ENCODE data around the gene SERPINA10. TPM values are rescaled to one million over a fixed set of nuclear protein-coding genes. Genes with fewer than 3 reads are reported as not detected.

Gene SERPINA10
- polyA plus RNA-seq, 3 donors, result not detected

- no peak overlapping the region for H3K4me3 Mint-ChIP-seq
- intact Hi-C loops (cut with micrococcal nuclease), result no loop called here
These were observed 55.1 kb downstream of the SERPINA10 start for GRCh38 chr14:94237983-94238382.

GRCh38 chr14:94237046-94237445 lies 56.0 kb downstream of the SERPINA10 start:
- TF ChIP-seq CTCF (IDR thresholded peaks at IDR 0.05), result no peak
- DNase-seq, result no peak
- Histone ChIP-seq H4K20me1 (ENCODE audit: insufficient read depth, low read length) (no peaks in the 10 kb centered on the region), H3K36me3 (replicated peaks in 1 of 2; ENCODE audit: control insufficient read depth in 1 of 2, insufficient read depth in 2 of 2, low read length in 2 of 2) (no peaks in the 10 kb centered on the region), H3K27me3 (ENCODE audit: control insufficient read depth in 2 of 2, insufficient read depth in 2 of 2, low read length in 2 of 2) (no peaks in the 10 kb centered on the region), H3K4me1 (ENCODE audit: control insufficient read depth in 1 of 2, insufficient read depth in 2 of 2, low read length in 2 of 2) (no peaks in the 10 kb centered on the region), H3K9ac (ENCODE audit: insufficient read depth, low read length, poor library complexity, severe bottlenecking) (no peak overlapping the region), H3K4me2 (replicated peaks; ENCODE audit: extremely low read depth, low read length, poor library complexity, severe bottlenecking) (no peak overlapping the region), H3K27ac (ENCODE audit: low read depth in 1 of 2, low read length in 2 of 2) (no peak overlapping the region), H3K4me3 (replicated peaks in 1 of 3; ENCODE audit: low read depth in 2 of 3, low read length in 3 of 3) (no peak overlapping the region), H3K79me2 (ENCODE audit: insufficient read depth, low read length) (no peaks in the 10 kb centered on the region), H2AFZ (ENCODE audit: insufficient read depth, low read depth, low read length, poor library complexity, severe bottlenecking) (no peak overlapping the region), H3K9me3 (replicated peaks in 1 of 2; ENCODE audit: control insufficient read depth in 1 of 2, insufficient read depth in 1 of 2, low read length in 2 of 2) (no peaks in the 10 kb centered on the region)
- H3K4me1 Mint-ChIP-seq, result no peaks in the 10 kb centered on the region
- intact Hi-C loops (cut with micrococcal nuclease), result no loop called here
- H3K27me3 Mint-ChIP-seq (ENCODE audit: low read depth in 3 of 3), result peaks cover 0 to 2% (median under 1%) of the 10 kb centered on the region in 3 donors
- H3K9me3 Mint-ChIP-seq, result peaks cover 0 to 6% (median 0%) of the 10 kb centered on the region in 7 donors
- no peak overlapping the region for H3K4me3 Mint-ChIP-seq
- no peaks in the 10 kb centered on the region for H3K36me3 Mint-ChIP-seq
- no peak overlapping the region for H3K27ac Mint-ChIP-seq

More at GRCh38 chr14:94237983-94238382, 55.1 kb downstream of the SERPINA10 start:
- H3K79me2 ChIP-seq (ENCODE audit: insufficient read depth, low read length), result no peaks in the 10 kb centered on the region
- H3K27ac ChIP-seq (ENCODE audit: low read depth in 1 of 2, low read length in 2 of 2), result no peak overlapping the region
- Mint-ChIP-seq H3K27me3 (ENCODE audit: low read depth in 3 of 3) (peaks cover 0 to 2% (median 0%) of the 10 kb centered on the region in 3 donors), H3K9me3 (peaks cover 0 to 6% (median 0%) of the 10 kb centered on the region in 7 donors), H3K36me3 (no peaks in the 10 kb centered on the region), H3K27ac (no peak overlapping the region), H3K4me1 (no peaks in the 10 kb centered on the region)
- TF ChIP-seq CTCF (IDR thresholded peaks at IDR 0.05), result no peak
- H3K27me3 ChIP-seq (ENCODE audit: control insufficient read depth in 2 of 2, insufficient read depth in 2 of 2, low read length in 2 of 2), result no peaks in the 10 kb centered on the region
- H3K4me3 ChIP-seq (replicated peaks in 1 of 3; ENCODE audit: low read depth in 2 of 3, low read length in 3 of 3), result no peak overlapping the region
- H3K4me2 ChIP-seq (replicated peaks; ENCODE audit: extremely low read depth, low read length, poor library complexity, severe bottlenecking), result no peak overlapping the region
- H4K20me1 ChIP-seq (ENCODE audit: insufficient read depth, low read length), result no peaks in the 10 kb centered on the region
- H2AFZ ChIP-seq (ENCODE audit: insufficient read depth, low read depth, low read length, poor library complexity, severe bottlenecking), result no peak overlapping the region
- H3K4me1 ChIP-seq (ENCODE audit: control insufficient read depth in 1 of 2, insufficient read depth in 2 of 2, low read length in 2 of 2), result no peaks in the 10 kb centered on the region
- H3K9ac ChIP-seq (ENCODE audit: insufficient read depth, low read length, poor library complexity, severe bottlenecking), result no peak overlapping the region
- WGBS (ENCODE audit: insufficient coverage), result 100% methylated on average over 1 of the region's 4 CpGs
- no peaks in the 10 kb centered on the region for H3K9me3 ChIP-seq (replicated peaks in 1 of 2; ENCODE audit: control insufficient read depth in 1 of 2, insufficient read depth in 1 of 2, low read length in 2 of 2)
- no peak for DNase-seq
- H3K36me3 ChIP-seq (replicated peaks in 1 of 2; ENCODE audit: control insufficient read depth in 1 of 2, insufficient read depth in 2 of 2, low read length in 2 of 2), result no peaks in the 10 kb centered on the region

Other genes starting within 250 kb of the SERPINA10 start
- gene DDX24, start 212.1 kb downstream of the SERPINA10 start, polyA plus RNA-seq, result 10 to 100 TPM; 51.2 to 68.0 (median 53.8) TPM
- 1 to 10 TPM; 2.1 to 3.1 (median 2.2) TPM for gene IFI27L1, start 212.0 kb downstream of the SERPINA10 start, polyA plus RNA-seq
- 1 to 10 TPM; 3.0 to 3.9 (median 3.3) TPM for gene IFI27, start 182.5 kb downstream of the SERPINA10 start, polyA plus RNA-seq
- gene IFI27L2, start 163.7 kb downstream of the SERPINA10 start, polyA plus RNA-seq, result 100 to 1,000 TPM in 1 of 3 donors, 10 to 100 TPM in 2; 55.4 to 156 (median 96.1) TPM
- under 1 TPM in 1 of 3 donors, not detected in 2; 0.08 TPM for gene PPP4R4, start 118.9 kb downstream of the SERPINA10 start, polyA plus RNA-seq
- gene SERPINA6, start 30.1 kb upstream of the SERPINA10 start, polyA plus RNA-seq, result not detected
- under 1 TPM in 1 of 3 donors, not detected in 2; 0.09 TPM for gene SERPINA2, start 73.4 kb upstream of the SERPINA10 start, polyA plus RNA-seq
- gene SERPINA1, start 95.3 kb upstream of the SERPINA10 start, polyA plus RNA-seq, result 1,000 to 10,000 TPM; 1,278 to 2,075 (median 2,042) TPM
- gene SERPINA11, start 159.5 kb upstream of the SERPINA10 start, polyA plus RNA-seq, result not detected
- gene SERPINA9, start 182.9 kb upstream of the SERPINA10 start, polyA plus RNA-seq, result not detected
- not detected for gene SERPINA12, start 216.2 kb upstream of the SERPINA10 start, polyA plus RNA-seq